HCT116 (cell line): ENCODE results near the gene ESRP2. TPM values are rescaled to one million over a fixed set of nuclear protein-coding genes. Genes with fewer than 3 reads are reported as not detected.
A peak's percentile ranks its signal among the peaks of the same experiment; 100 is the strongest.

ENCODE experiments used
- ATAC-seq: fragments of 200-7000 bp; cut with Tn5 transposase; 2 replicates; pipeline ENCODE4 v1.9.1; 2020; ENCODE audit warnings: mild to moderate bottlenecking, moderate library complexity
- BruUV-seq: library from RNA; stranded (reverse); fragments of 400-500 nt; replicated peaks from 2 replicates; lab custom pipeline; 2021; lab: Mats Ljungman, UMichigan
- CTCF ChIA-PET: fragments of 300-600 bp; sonication (Branson Sonifier 250); formaldehyde crosslinking; loops from one replicate; lab custom pipeline; 2021; ENCODE audit warnings: antibody characterized with exemption; lab: Charles Lee
- POLR2A ChIA-PET: fragments of 300-600, 350-600 bp; sonication (Branson Sonifier 250); formaldehyde crosslinking; loops from one replicate; lab custom pipeline; 2021; ENCODE audit warnings: antibody characterized with exemption; lab: Charles Lee
- RAD21 ChIA-PET, 2 experiments: fragments of 300-600 bp; sonication (Branson Sonifier 250); formaldehyde crosslinking; loops; one replicate each; lab custom pipeline; 2023; ENCODE audit warnings: low total read pairs in 2 of 2; ENCODE audit not compliant: uncharacterized antibody in 2 of 2, unreplicated experiment in 2 of 2, low non-redundant PET in 1 of 2; lab: Charles Lee
- DNase-seq: peaks from one replicate; pipeline ENCODE4 v3.0.0-alpha.2; 2010; ENCODE audit warnings: low read depth, low spot score
- H2AFZ ChIP-seq: fragments of 200-600 bp; shearing (Covaris generic), sonication (generic); 2 replicates; pipeline ENCODE4 v1.6.1; 2017; ENCODE audit warnings: low read depth, mixed run types, mixed read lengths, antibody characterized with exemption, low read length; ENCODE audit not compliant: poor library complexity, severe bottlenecking
- H3K27ac ChIP-seq: 2 replicates; pipeline ENCODE4 v1.5.1; 2012; ENCODE audit warnings: low read depth, low read length
- H3K27me3 ChIP-seq: fragments of 200-600 bp; sonication (generic); 2 replicates; pipeline ENCODE4 v1.6.1; 2016; ENCODE audit warnings: mixed run types, low read length, mixed read lengths; ENCODE audit not compliant: insufficient read depth
- H3K36me3 ChIP-seq, 2 experiments: fragments of 200-500 bp in 1 of 2; fragments of 200-600 bp in 1 of 2; sonication (Bioruptor generic) in 1 of 2; sonication (generic) in 1 of 2; 2 replicates each; pipeline versions ENCODE4 v1.5.1 to v1.6.1; 2014 to 2016; ENCODE audit warnings: low read length in 2 of 2, inconsistent platforms in 1 of 2, mixed read lengths in 1 of 2, mixed run types in 1 of 2; ENCODE audit not compliant: insufficient read depth in 2 of 2, control insufficient read depth in 1 of 2
- H3K4me1 ChIP-seq, 2 experiments: fragments of 200-600 bp in 1 of 2; sonication (generic) in 1 of 2; 2 replicates each; pipeline versions ENCODE4 v1.5.1 to v1.6.1; 2012 to 2017; ENCODE audit warnings: low read length in 2 of 2, inconsistent platforms in 1 of 2, mild to moderate bottlenecking in 1 of 2, mixed read lengths in 1 of 2, mixed run types in 1 of 2, moderate library complexity in 1 of 2; ENCODE audit not compliant: insufficient read depth in 2 of 2, control insufficient read depth in 1 of 2
- H3K4me2 ChIP-seq: fragments of 200-600 bp; sonication (generic); 2 replicates; pipeline ENCODE4 v1.6.1; 2017; ENCODE audit warnings: mixed run types, low read length, mixed read lengths
- H3K4me3 ChIP-seq, 2 experiments: fragments of 200-600 bp in 1 of 2; sonication (generic) in 1 of 2; replicated peaks in 1 of 2; 2 replicates each; pipeline ENCODE4 v1.5.1; 2011 to 2016; ENCODE audit warnings: low read length in 2 of 2, control low read depth in 1 of 2, low read depth in 1 of 2, mild to moderate bottlenecking in 1 of 2, mixed read lengths in 1 of 2, mixed run types in 1 of 2
- H3K79me2 ChIP-seq: fragments of 200-600 bp; sonication (generic); 2 replicates; pipeline ENCODE4 v1.6.1; 2017; ENCODE audit warnings: mild to moderate bottlenecking, mixed run types, low read length, moderate library complexity, mixed read lengths; ENCODE audit not compliant: insufficient read depth
- H3K9ac ChIP-seq: fragments of 200-600 bp; sonication (generic); 2 replicates; pipeline ENCODE4 v1.6.1; 2016; ENCODE audit warnings: low read length, mixed read lengths
- H3K9me2 ChIP-seq: fragments of 200-600 bp; sonication (generic), shearing (Covaris generic); 2 replicates; pipeline ENCODE4 v1.6.1; 2017; ENCODE audit warnings: mixed run types, mild to moderate bottlenecking, moderate library complexity; ENCODE audit not compliant: insufficient read depth
- H3K9me3 ChIP-seq, 2 experiments: fragments of 200-500 bp in 1 of 2; fragments of 200-600 bp in 1 of 2; sonication (Bioruptor generic) in 1 of 2; sonication (generic) in 1 of 2; 2 replicates each; pipeline ENCODE4 v1.6.1; 2014 to 2017; ENCODE audit warnings: low read length in 2 of 2, mixed read lengths in 2 of 2, inconsistent platforms in 1 of 2, low read depth in 1 of 2, mild to moderate bottlenecking in 1 of 2, mixed run types in 1 of 2, moderate library complexity in 1 of 2; ENCODE audit not compliant: control insufficient read depth in 1 of 2, insufficient read depth in 1 of 2
- H4K20me1 ChIP-seq: fragments of 200-600 bp; sonication (generic), shearing (Covaris generic); 2 replicates; pipeline ENCODE4 v1.6.1; 2017; ENCODE audit warnings: mixed run types, mild to moderate bottlenecking, moderate library complexity; ENCODE audit not compliant: insufficient read depth
- ATF3 ChIP-seq: IDR thresholded peaks from 2 replicates; pipeline ENCODE4 v1.6.1; 2012
- CEBPB ChIP-seq: IDR thresholded peaks from 2 replicates; pipeline ENCODE4 v1.6.1; 2012; ENCODE audit warnings: low read depth
- ELF1 ChIP-seq: IDR thresholded peaks from 2 replicates; pipeline ENCODE4 v1.6.1; 2012; ENCODE audit warnings: low read depth, borderline replicate concordance
- EZH2 ChIP-seq: fragments of 200-600 bp; sonication (generic); IDR thresholded peaks from 2 replicates; pipeline ENCODE4 v1.6.1; 2017; ENCODE audit warnings: antibody characterized with exemption, mixed run types
- EZH2phosphoT487 ChIP-seq: fragments of 200-600 bp; IDR thresholded peaks from 2 replicates; pipeline ENCODE4 v1.6.1; 2018; ENCODE audit warnings: antibody characterized with exemption, borderline replicate concordance
- POLR2AphosphoS5 ChIP-seq: IDR thresholded peaks from 2 replicates; pipeline ENCODE4 v1.6.1; 2011; ENCODE audit warnings: mild to moderate bottlenecking, low read depth, low read length, moderate library complexity
- SIN3A ChIP-seq: IDR thresholded peaks from 2 replicates; pipeline ENCODE4 v1.6.1; 2012; ENCODE audit warnings: low read depth
- SP1 ChIP-seq: IDR thresholded peaks from 2 replicates; pipeline ENCODE4 v1.6.1; 2012; ENCODE audit warnings: low read depth
- TCF7L2 ChIP-seq: IDR thresholded peaks from 2 replicates; pipeline ENCODE4 v1.7.0; 2011; ENCODE audit warnings: borderline replicate concordance, inconsistent platforms; ENCODE audit not compliant: insufficient read depth, insufficient read length; ENCODE audit errors: extremely low read depth
- YY1 ChIP-seq: IDR thresholded peaks from 2 replicates; pipeline ENCODE4 v1.6.1; 2011; ENCODE audit warnings: low read length, low read depth, moderate library complexity, mild to moderate bottlenecking; ENCODE audit not compliant: insufficient replicate concordance; ENCODE audit errors: extremely low read depth
- ZFX ChIP-seq: fragments of 450-650 bp; IDR thresholded peaks from 2 replicates; pipeline ENCODE4 v1.6.1; 2017
- ZNF274 ChIP-seq: fragments of 200-500 bp; sonication (Bioruptor generic); IDR thresholded peaks from 2 replicates; pipeline ENCODE4 v1.6.1; 2014; ENCODE audit warnings: mild to moderate bottlenecking, low read depth, low read length, inconsistent platforms
- intact Hi-C: fragments of 100-400 bp; cut with micrococcal nuclease; formaldehyde crosslinking; loops from 2 replicates; pipeline ENCODE4 v1.10.0; 2022
- total RNA-seq: library from RNA; stranded (reverse); gene quantifications from one replicate; pipeline ENCODE4 v1.2.1, GENCODE V29; 2021; ENCODE audit not compliant: unreplicated experiment
- TF ChIP-seq, protein P1 (sequence below): IDR thresholded peaks from 2 replicates; pipeline ENCODE4 v1.6.1; 2011; ENCODE audit warnings: mild to moderate bottlenecking, low read length, moderate library complexity; ENCODE audit not compliant: insufficient replicate concordance; ENCODE audit errors: extremely low read depth
- TF ChIP-seq, protein P2 (sequence below), 3 experiments: fragments of 200-600 bp in 1 of 3; sonication (generic) in 1 of 3; IDR thresholded peaks in 2 of 3; conservative IDR thresholded peaks in 1 of 3; 2 replicates each; pipeline ENCODE4 v1.5.1; 2012 to 2017; ENCODE audit warnings: low read depth in 2 of 3, low read length in 2 of 3, antibody characterized with exemption in 1 of 3, borderline replicate concordance in 1 of 3, control low read depth in 1 of 3, mild to moderate bottlenecking in 1 of 3, mixed read lengths in 1 of 3, mixed run types in 1 of 3, moderate library complexity in 1 of 3; ENCODE audit not compliant: insufficient read depth in 1 of 3
- TF ChIP-seq, protein P3 (sequence below): IDR thresholded peaks from 2 replicates; pipeline ENCODE4 v1.6.1; 2012; ENCODE audit warnings: low read depth

ESRP2 gene
- total RNA-seq, 1 experiment from 2014 or later, result 42.5 TPM

GRCh38 chr16:68264128-68265077, 28.5 kb upstream of the ESRP2 start, which contains the start of gene SLC7A6:
TSS of gene SLC7A6 (plus strand) at chr16:68264526. CDS start at chr16:68274727, 10,201 bp downstream.
- CTCF ChIA-PET, result interaction anchor here (0.6 to 5.2 kb wide), 22 partner anchors 8 to 604 kb away, joined by 3 to 54 read pairs (median 4); partner anchors contain the start of genes ACD, ESRP2, PLA2G15 and PRMT7
- Histone ChIP-seq H3K27ac (peak within 1 kb of the TSS; percentile 91), H2AFZ (peak within 1 kb of the TSS; percentile 32), H3K9me2 (no peaks in the 10 kb centered on the region), H3K9me3 (no peaks in the 10 kb centered on the region), H3K27me3 (no peaks in the 10 kb centered on the region), H3K9ac (peak within 1 kb of the TSS; percentile 88), H3K36me3 (no peaks in the 10 kb centered on the region), H3K79me2 (peaks cover 49% of the 10 kb centered on the region), H4K20me1 (peaks cover 12% of the 10 kb centered on the region; the same call in 1 of the 2 replicates), H3K4me1 (peaks cover 25 to 33% of the 10 kb centered on the region in 2 experiments), H3K4me2 (peak within 1 kb of the TSS; percentile 89), H3K4me3 (peak within 1 kb of the TSS; percentile 73 to 85)
- RAD21 ChIA-PET, result interaction anchor here (0.6 to 1.5 kb wide), 3 partner anchors 46 to 553 kb away, joined by 3 to 4 read pairs (median 3); partner anchors contain the start of genes PRMT7 (in 1 of the 2) and SLC7A6OS (in 1 of the 2)
- POLR2A ChIA-PET, result interaction anchor here (0.6 to 1.6 kb wide), 9 partner anchors 10 to 1638 kb away, joined by 3 to 6 read pairs (median 3); partner anchors contain the start of genes PLA2G15, PRMT7 and SLC7A6OS
- ATAC-seq (peak; percentile 74), DNase-seq (peak; percentile 27)
- BruUV-seq, result TSS peak; percentile 38
- intact Hi-C loops, result loop anchor here (5.0 kb wide), 1 partner anchor 48 kb away; the partner anchor contains the start of genes PRMT7 and SLC7A6OS
- no peak for TF ChIP-seq CEBPB
- TF ChIP-seq EZH2, result no peak
- TF ChIP-seq, protein P1, sequence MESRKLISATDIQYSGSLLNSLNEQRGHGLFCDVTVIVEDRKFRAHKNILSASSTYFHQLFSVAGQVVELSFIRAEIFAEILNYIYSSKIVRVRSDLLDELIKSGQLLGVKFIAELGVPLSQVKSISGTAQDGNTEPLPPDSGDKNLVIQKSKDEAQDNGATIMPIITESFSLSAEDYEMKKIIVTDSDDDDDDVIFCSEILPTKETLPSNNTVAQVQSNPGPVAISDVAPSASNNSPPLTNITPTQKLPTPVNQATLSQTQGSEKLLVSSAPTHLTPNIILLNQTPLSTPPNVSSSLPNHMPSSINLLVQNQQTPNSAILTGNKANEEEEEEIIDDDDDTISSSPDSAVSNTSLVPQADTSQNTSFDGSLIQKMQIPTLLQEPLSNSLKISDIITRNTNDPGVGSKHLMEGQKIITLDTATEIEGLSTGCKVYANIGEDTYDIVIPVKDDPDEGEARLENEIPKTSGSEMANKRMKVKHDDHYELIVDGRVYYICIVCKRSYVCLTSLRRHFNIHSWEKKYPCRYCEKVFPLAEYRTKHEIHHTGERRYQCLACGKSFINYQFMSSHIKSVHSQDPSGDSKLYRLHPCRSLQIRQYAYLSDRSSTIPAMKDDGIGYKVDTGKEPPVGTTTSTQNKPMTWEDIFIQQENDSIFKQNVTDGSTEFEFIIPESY, result no peak
- TF ChIP-seq ZFX, result peak; percentile 84
- TF ChIP-seq, protein P2, sequence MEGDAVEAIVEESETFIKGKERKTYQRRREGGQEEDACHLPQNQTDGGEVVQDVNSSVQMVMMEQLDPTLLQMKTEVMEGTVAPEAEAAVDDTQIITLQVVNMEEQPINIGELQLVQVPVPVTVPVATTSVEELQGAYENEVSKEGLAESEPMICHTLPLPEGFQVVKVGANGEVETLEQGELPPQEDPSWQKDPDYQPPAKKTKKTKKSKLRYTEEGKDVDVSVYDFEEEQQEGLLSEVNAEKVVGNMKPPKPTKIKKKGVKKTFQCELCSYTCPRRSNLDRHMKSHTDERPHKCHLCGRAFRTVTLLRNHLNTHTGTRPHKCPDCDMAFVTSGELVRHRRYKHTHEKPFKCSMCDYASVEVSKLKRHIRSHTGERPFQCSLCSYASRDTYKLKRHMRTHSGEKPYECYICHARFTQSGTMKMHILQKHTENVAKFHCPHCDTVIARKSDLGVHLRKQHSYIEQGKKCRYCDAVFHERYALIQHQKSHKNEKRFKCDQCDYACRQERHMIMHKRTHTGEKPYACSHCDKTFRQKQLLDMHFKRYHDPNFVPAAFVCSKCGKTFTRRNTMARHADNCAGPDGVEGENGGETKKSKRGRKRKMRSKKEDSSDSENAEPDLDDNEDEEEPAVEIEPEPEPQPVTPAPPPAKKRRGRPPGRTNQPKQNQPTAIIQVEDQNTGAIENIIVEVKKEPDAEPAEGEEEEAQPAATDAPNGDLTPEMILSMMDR (IDR thresholded peaks at IDR 0.05 in 2 of 3, conservative IDR thresholded peaks at IDR 0.05 in 1 of 3; ENCODE audit: borderline replicate concordance in 1 of 3, insufficient read depth in 1 of 3, low read depth in 2 of 3, low read length in 2 of 3), result peak; percentile 67 to 76 (median 71)
- no peak for TF ChIP-seq EZH2phosphoT487
- peak; percentile 18; the same call in 1 of the 2 replicates for TF ChIP-seq POLR2AphosphoS5
- TF ChIP-seq ZNF274, result no peak
- TF ChIP-seq ATF3, result no peak
- TF ChIP-seq SP1, result no peak
- no peak; the same call in 1 of the 2 replicates for TF ChIP-seq SIN3A
- TF ChIP-seq ELF1, result no peak
- TF ChIP-seq TCF7L2, result no peak
- no peak for TF ChIP-seq YY1
- TF ChIP-seq, protein P3, sequence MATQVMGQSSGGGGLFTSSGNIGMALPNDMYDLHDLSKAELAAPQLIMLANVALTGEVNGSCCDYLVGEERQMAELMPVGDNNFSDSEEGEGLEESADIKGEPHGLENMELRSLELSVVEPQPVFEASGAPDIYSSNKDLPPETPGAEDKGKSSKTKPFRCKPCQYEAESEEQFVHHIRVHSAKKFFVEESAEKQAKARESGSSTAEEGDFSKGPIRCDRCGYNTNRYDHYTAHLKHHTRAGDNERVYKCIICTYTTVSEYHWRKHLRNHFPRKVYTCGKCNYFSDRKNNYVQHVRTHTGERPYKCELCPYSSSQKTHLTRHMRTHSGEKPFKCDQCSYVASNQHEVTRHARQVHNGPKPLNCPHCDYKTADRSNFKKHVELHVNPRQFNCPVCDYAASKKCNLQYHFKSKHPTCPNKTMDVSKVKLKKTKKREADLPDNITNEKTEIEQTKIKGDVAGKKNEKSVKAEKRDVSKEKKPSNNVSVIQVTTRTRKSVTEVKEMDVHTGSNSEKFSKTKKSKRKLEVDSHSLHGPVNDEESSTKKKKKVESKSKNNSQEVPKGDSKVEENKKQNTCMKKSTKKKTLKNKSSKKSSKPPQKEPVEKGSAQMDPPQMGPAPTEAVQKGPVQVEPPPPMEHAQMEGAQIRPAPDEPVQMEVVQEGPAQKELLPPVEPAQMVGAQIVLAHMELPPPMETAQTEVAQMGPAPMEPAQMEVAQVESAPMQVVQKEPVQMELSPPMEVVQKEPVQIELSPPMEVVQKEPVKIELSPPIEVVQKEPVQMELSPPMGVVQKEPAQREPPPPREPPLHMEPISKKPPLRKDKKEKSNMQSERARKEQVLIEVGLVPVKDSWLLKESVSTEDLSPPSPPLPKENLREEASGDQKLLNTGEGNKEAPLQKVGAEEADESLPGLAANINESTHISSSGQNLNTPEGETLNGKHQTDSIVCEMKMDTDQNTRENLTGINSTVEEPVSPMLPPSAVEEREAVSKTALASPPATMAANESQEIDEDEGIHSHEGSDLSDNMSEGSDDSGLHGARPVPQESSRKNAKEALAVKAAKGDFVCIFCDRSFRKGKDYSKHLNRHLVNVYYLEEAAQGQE, result no peak
